ENCODE data around the gene PTN.
"Not testable (repeated sequence)": the region's sequence is repeated elsewhere in the genome, so short reads cannot be mapped to it uniquely, and the experiment has no call there.

Gene PTN

DNA sequence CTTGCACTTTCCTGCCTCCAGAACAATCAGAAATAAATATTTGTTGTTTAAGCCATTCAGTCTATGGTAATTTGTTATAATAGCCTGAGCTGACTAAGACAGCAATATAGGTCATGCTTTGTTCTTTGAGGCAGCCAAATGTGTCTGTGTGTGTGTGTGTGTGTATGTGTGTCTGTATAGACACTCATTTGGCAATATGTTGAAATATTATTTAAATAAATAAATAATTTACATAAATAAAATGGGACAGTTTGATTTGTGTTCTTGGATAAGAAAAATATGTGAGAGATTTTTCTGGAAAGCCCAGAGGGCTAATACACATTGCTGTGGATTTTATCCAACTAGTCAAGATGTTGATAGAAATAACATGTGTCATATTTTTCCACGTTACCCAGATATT is 140.2 kb downstream of the PTN start:
- H3K27me3 Mint-ChIP-seq, result no peaks in the 10 kb centered on the region
- DNase-seq (no peak), ATAC-seq (no peak)
- H3K4me3 Mint-ChIP-seq, result no peak overlapping the region
- H3K36me3 Mint-ChIP-seq (ENCODE audit: low read depth), result no peaks in the 10 kb centered on the region
- H3K4me1 Mint-ChIP-seq, result no peaks in the 10 kb centered on the region
- H3K27ac Mint-ChIP-seq, result no peak overlapping the region
- H3K9me3 Mint-ChIP-seq, result peaks cover 7% of the 10 kb centered on the region

DNA sequence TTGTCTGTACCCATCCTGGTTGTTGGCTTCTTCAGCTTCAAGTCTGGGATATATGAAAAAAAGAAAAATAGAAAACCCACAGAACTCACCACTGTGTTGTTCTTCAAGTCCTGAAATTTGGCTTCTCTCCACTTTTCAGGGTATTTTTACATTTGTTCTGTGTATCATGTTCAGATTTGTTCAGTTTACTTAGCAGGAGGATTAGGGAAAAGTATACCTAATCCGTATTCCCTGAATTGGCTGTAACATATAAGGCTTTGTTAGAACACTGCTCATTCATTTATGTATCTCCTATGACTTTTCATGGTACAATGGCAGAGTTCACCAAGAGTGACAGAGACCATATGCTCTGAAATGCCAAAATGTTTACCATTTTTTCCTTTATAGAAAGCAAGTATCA is 146.9 kb downstream of the PTN start:
- no peak for DNase-seq
- H3K9me3 Mint-ChIP-seq, result peaks cover 7% of the 10 kb centered on the region
- no peak overlapping the region for H3K27ac Mint-ChIP-seq
- H3K36me3 Mint-ChIP-seq (ENCODE audit: low read depth), result no peaks in the 10 kb centered on the region
- no peak overlapping the region for H3K4me3 Mint-ChIP-seq
- no peak for ATAC-seq
- H3K27me3 Mint-ChIP-seq, result no peaks in the 10 kb centered on the region
- no peaks in the 10 kb centered on the region for H3K4me1 Mint-ChIP-seq

DNA sequence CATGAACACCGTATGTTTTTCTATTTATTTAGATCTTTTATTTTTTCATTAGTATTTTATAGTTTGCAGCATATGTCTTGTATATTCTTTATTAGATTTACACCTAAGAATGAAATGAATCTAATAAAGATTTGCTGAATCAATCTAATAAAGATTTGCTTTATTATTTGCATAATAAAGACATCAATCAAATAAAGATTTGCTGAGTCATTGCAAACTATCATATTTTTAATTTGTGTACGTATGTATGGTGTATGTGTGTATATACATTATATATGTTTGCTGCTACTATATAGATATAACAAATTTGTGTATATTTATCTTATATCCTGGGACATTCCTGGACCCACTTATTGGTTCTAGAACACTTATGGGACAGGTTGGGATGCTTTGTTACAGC is 147.5 kb downstream of the PTN start:
- DNase-seq (no peak), ATAC-seq (no peak)
- Mint-ChIP-seq H3K4me1 (no peaks in the 10 kb centered on the region), H3K36me3 (ENCODE audit: low read depth) (no peaks in the 10 kb centered on the region), H3K9me3 (peaks cover 4% of the 10 kb centered on the region), H3K27me3 (no peaks in the 10 kb centered on the region), H3K4me3 (no peak overlapping the region), H3K27ac (no peak overlapping the region)

DNA sequence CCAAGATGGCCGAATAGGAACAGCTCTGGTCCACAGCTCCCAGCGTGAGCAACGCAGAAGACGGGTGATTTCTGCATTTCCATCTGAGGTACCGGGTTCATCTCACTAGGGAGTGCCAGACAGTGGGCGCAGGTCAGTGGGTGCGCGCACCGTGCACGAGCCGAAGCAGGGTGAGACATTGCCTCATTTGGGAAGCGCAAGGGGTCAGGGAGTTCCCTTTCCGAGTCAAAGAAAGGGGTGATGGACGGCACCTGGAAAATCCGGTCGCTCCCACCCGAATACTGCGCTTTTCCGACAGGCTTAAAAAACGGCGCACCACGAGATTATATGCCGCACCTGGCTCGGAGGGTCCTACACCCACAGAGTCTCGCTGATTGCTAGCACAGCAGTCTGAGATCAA is 161.9 kb downstream of the PTN start:
- H3K27me3 Mint-ChIP-seq; H3K36me3 Mint-ChIP-seq (ENCODE audit: low read depth); ATAC-seq; DNase-seq; H3K27ac Mint-ChIP-seq; H3K4me1 Mint-ChIP-seq; H3K4me3 Mint-ChIP-seq: not testable (repeated sequence)
- peaks cover 15% of the 10 kb centered on the region for H3K9me3 Mint-ChIP-seq
